Umbilical cord (tissue), 2 donors: ENCODE measurements around the gene MCAM. TPM values are rescaled to one million over a fixed set of nuclear protein-coding genes. Genes with fewer than 3 reads are reported as not detected.

Source experiments
- DNase-seq: peaks from one replicate; pipeline ENCODE4 v3.0.0-alpha.2; 2015; ENCODE audit warnings: low spot score
- total RNA-seq: library from RNA; depleted of rRNA; stranded (reverse); fragments of >200 nt; gene quantifications from one replicate; pipeline ENCODE4 v1.2.3, GENCODE V29; 2014; ENCODE audit warnings: low replicate concordance; ENCODE audit not compliant: insufficient read depth

MCAM gene, protein sequence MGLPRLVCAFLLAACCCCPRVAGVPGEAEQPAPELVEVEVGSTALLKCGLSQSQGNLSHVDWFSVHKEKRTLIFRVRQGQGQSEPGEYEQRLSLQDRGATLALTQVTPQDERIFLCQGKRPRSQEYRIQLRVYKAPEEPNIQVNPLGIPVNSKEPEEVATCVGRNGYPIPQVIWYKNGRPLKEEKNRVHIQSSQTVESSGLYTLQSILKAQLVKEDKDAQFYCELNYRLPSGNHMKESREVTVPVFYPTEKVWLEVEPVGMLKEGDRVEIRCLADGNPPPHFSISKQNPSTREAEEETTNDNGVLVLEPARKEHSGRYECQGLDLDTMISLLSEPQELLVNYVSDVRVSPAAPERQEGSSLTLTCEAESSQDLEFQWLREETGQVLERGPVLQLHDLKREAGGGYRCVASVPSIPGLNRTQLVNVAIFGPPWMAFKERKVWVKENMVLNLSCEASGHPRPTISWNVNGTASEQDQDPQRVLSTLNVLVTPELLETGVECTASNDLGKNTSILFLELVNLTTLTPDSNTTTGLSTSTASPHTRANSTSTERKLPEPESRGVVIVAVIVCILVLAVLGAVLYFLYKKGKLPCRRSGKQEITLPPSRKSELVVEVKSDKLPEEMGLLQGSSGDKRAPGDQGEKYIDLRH
- total RNA-seq = 879 TPM

DNA sequence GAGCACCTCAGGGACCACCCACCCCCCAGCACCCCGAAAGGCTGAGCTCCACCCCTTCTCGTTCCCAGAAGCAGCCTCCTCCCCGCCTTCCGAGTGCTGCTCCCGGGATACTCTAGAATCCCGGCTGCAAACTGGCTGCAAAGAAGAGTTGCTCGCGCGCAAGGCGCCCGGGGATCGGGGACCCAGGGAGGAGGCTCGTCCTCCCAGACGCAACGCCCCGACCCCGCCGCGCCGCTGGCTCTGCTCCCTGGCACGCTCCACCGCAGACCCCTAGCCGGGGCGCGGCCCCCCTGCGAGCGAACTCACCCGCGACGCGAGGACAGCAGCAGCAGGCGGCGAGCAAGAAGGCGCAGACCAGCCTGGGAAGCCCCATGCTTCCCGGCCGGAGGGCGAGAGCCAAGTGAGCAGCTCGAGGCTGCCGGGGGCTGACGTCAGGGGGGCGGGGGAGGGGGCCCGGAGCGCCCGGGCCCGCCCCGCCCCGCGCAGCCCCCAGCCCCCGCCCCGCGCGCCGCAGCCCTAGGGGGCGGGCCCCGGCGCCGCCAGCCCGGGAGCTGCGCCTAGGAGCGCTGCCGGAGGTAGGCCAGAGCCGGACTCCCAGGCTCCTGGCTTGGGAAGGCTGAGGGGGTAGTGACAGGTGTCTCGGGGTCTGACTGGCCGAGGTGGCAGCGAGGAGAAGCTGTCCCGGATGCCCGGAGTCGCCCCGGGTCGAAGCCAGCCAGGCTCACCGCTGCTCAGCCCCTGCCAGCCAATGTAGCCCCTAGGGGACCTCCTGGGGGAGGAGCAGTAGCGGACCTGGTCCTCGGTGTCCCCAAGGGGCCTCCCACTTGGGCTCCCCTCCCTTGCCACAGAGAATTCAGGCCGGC, at the start of gene MCAM:
TSS of gene MCAM (minus strand) at position 402 of the 863 bp plus-strand sequence. CDS start at position 373, 29 bp downstream.
- peak; percentile 50 for DNase-seq

DNA sequence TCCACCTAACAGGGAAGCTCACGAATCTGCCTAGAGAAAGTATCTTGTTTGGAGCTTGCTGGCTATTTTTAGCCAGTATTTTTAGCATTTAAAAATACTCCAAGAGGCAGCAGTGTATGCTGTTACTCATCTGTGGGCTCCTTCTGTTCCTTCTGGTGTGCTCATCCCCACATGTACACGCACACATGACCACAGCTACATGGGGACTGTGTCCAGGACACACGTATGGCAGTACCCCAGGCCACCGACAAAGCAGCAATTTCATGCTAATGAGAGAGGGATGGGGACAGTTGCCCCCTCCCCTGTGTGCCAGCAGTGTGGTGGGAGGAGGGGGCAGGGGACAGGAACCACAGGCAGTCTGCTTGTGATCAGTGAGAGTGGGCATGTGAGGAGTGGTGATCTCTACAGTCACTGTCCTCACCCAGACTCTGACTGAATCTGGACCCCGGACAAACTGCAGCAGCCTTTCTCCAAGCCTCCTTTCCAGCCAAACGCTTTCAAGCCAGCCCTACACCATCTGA, 48.2 kb upstream of the MCAM start:
- DNase-seq = no peak

GRCh38 chr11:119363851-119364590, 47.1 kb upstream of the MCAM start:
- no peak for DNase-seq

DNA sequence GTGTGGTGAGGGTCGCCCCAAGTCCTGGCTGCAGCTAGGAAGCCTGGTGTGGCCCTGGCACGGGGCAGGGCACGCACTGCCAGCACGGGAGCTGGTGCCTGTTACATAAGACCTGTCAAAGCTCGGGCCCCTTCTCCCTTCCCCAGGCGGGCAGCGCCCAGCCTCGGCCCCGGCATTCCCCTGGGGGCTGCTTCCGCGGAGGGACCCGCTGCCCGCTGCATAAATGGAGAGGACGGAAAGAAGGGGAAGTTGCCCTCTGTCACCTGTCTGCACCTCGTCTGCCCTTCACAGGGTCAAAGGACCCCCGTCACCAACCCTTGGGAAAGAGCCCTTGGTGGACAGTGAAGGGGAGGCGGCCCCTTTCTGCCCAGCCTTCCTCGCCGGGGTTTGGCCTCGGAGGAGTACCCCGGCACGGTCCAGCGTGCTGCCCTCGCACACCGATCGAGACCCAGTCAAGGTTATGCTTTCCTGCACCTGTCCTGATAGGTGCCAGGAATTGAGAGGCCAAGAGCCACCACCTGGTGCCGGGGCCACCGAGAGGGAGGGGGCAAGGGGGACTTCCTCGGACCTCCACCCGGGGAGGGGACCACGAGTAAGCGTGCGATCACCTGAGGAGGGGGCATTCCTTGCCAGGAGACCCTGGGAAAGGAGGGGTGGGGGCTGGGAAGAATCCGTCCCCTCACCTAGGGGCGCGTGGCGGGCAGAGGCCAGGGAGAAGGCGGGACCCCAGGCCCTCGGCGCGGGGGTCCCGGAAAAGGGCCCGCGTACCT, 46.3 kb upstream of the MCAM start:
- no peak for DNase-seq

DNA sequence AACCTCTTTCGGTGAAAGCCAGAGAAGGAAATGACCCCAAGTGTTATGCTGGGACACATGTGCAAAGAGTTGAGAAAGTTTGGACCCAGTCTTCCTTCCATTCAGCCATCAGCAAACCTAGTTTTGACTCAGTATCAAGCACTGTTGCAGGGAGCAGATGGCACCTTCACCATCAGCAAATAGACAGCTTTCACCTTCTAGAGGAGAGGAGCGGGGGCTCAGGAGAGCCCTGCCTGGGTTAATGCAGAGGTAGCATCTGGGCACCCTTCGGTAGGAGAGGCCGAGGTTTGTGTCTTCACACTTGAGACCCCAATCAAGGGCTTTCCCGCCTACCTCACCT, 45.8 kb upstream of the MCAM start:
- no peak for DNase-seq

DNA sequence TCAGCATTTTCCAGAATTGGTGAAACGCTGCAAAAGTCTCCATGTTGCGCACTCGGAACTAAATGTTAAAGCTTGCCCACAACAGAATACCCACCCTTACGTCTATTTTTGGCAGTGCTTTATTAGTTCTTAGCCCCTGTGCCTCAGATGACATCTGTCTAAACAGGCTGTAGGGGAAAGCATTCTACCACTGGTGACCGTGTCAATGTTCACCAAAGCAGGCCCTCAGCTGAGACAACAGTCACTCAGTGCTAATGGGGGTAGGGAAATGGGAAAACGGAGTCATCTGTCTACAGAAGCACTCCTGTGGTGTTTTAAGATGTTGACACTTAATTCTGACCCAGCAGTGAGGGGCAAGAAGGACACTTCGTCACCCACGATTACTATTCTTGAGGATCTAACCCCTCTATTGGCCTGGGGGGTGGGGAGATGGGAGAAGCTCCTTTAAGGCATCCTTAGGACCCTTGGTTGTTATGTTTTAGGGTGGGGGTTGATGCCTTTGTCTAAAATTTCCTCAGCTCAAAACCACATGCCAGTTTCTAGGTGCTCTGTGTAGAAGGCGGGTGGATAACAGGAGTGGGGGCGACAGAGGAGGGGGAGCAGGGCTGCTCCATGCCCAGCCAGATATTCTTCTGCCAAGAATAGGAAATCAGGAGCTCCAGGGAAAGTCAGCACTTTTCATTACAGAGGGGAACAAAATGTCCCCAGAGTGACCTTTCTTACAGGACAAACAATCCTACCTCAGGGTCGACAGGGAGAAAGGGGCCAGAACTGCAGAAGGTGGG, 45.2 kb upstream of the MCAM start:
- no peak for DNase-seq

- DNase-seq = no peak
Measured at GRCh38 chr11:119361056-119361787, 44.3 kb upstream of the MCAM start.

DNA sequence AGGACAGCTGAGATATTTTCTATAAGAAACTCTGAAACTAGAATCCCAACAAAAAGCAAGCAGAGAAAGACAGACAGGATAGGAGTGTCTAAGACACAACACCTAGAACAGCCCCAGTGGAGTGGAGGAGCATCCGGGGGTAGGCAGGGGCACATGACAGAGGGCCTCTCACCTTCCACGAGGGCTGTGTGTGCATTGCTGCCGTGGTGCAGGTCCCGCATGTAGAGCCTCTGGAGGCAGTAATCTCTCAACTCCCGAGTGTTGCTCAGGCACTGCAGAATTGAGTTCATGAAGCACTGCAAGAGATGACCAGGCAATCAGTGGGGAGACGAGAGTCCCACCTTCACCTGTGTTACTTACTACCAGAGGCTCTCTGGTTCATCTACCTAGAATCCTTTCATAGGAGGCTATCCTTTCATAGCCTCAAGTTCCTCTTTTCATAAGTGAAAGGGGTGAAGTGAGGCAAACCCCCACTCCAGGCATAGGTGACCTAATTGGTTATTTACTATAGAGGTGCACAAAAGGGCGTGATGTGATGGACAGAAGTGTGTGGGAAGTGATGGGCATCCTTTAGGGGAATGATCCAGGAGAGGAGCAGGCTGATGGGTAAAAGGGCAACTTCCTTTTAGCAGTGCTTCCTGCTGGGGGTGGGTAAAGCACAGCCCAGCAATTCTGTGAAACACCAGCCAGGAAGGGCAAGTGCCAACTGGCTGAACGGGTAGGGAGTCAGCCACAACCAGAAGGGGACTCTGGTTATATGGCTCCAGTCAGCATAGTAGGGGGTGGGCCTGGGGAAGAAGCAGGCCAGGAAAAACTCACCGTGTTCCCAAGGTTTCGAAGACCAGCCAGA, 42.7 kb upstream of the MCAM start:
- DNase-seq = no peak

- DNase-seq = no peak
Measured at GRCh38 chr11:119357074-119357473, 40.1 kb upstream of the MCAM start.

- DNase-seq = peak; percentile 80
Measured at GRCh38 chr11:119356349-119357031, 39.6 kb upstream of the MCAM start.

GRCh38 chr11:119355091-119355843, 38.3 kb upstream of the MCAM start:
- no peak for DNase-seq

GRCh38 chr11:119352857-119353260, 35.9 kb upstream of the MCAM start:
- DNase-seq = peak; percentile 61

- no peak for DNase-seq
Measured at GRCh38 chr11:119351232-119351631, 34.3 kb upstream of the MCAM start.

DNA sequence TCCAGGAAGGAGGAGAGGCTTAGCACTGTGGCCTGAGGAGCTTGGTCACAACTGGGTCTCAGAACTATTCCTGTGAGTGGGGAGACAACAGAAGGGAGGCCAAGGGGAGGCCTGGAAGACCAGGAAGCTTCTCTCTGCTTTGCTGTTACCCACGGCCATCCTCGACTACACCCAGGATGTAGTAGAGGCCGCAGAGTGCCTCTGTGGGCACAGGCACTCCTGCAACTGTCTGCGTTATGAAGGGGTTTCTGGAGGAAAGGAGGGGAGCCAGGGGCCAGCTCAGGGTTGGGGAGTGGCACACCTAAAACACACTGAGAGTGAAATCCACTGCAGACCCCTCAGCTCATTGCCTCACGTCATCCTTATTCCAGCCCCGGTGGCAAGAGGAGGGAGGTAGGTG, 33.4 kb upstream of the MCAM start:
- DNase-seq = no peak

- DNase-seq = no peak
Measured at GRCh38 chr11:119347940-119348605, 31.1 kb upstream of the MCAM start.

GRCh38 chr11:119347242-119347641, 30.3 kb upstream of the MCAM start:
- DNase-seq = no peak
